ENCODE measurements around the gene DDA1. TPM values are rescaled to one million over a fixed set of nuclear protein-coding genes. Genes with fewer than 3 reads are reported as not detected.

The DDA1 gene
- total and polyA plus RNA-seq, 9 of the 15 experiments (the other 6 are each of a cell fraction or from before 2014, with no cell fraction given), result 1.4 to 83.8 (median 33.8) TPM

- peak; percentile 81; the same call in 1 of the 2 replicates for TF ChIP-seq PHF21A (IDR thresholded peaks at IDR 0.05; ENCODE audit: borderline replicate concordance, low read depth)
- peak; percentile 61 for TF ChIP-seq NKRF (IDR thresholded peaks at IDR 0.05; ENCODE audit: borderline replicate concordance)
- peak; percentile 83 for TF ChIP-seq SP2 (IDR thresholded peaks at IDR 0.05; ENCODE audit: extremely low read depth, low read depth, low read length, poor library complexity, severe bottlenecking)
- no peak for TF ChIP-seq GABPB2 (CRISPR knock-in tag; conservative IDR thresholded peaks at IDR 0.05)
- TF ChIP-seq SMARCC2 (IDR thresholded peaks at IDR 0.05; ENCODE audit: low read depth), result no peak; the same call in 1 of the 2 replicates
- 0 out of 2 replicates have a peak, but pooled peaks have one; percentile 1 for TF ChIP-seq ZNF316 (IDR thresholded peaks at IDR 0.05)
- no peak for TF ChIP-seq PATZ1 (CRISPR knock-in tag; IDR thresholded peaks at IDR 0.05; ENCODE audit: borderline replicate concordance)
- TF ChIP-seq PTBP1 (IDR thresholded peaks at IDR 0.05; ENCODE audit: low read depth, low read length), result peak; percentile 77
- no peak for TF ChIP-seq HMGN3 (IDR thresholded peaks at IDR 0.05; ENCODE audit: borderline replicate concordance, extremely low read depth, insufficient read length, low read depth, low read length)
- TF ChIP-seq ATF6 (CRISPR knock-in tag; IDR thresholded peaks at IDR 0.05), result no peak
- peak; percentile 49; the same call in 1 of the 2 replicates for TF ChIP-seq PML (IDR thresholded peaks at IDR 0.05; ENCODE audit: low read length)
- TF ChIP-seq PURB (CRISPR knock-in tag; IDR thresholded peaks at IDR 0.05; ENCODE audit: low read depth), result no peak
- no peak for TF ChIP-seq HNRNPK (IDR thresholded peaks at IDR 0.05; ENCODE audit: low read depth, low read length, poor library complexity, severe bottlenecking)
- no peak for TF ChIP-seq NFXL1 (CRISPR knock-in tag; IDR thresholded peaks at IDR 0.05)
- TF ChIP-seq ZNF174 (CRISPR knock-in tag; IDR thresholded peaks at IDR 0.05), result no peak
- TF ChIP-seq GABPA (tag; conservative IDR thresholded peaks at IDR 0.05; ENCODE audit: low read depth), result peak; percentile 97
- peak; percentile 81; the same call in 1 of the 2 replicates for TF ChIP-seq ZC3H11A (IDR thresholded peaks at IDR 0.05; ENCODE audit: low read depth, low read length)
- no peak for TF ChIP-seq ID3 (CRISPR knock-in tag; IDR thresholded peaks at IDR 0.05)
- peak; percentile 80 for TF ChIP-seq ID3 (tag; IDR thresholded peaks at IDR 0.05)
- TF ChIP-seq CGGBP1 (CRISPR knock-in tag; IDR thresholded peaks at IDR 0.05), result 0 out of 2 replicates have a peak, but pooled peaks have one; percentile 17
- peak; percentile 93 to 96 for TF ChIP-seq ARNT (IDR thresholded peaks at IDR 0.05)
These were observed 27.7 kb downstream of the DDA1 start, which contains the start of gene GTPBP3 (continued) for GRCh38 chr19:17336872-17337674.

All from K562 (cell line).